Retinal pigment epithelial cell (primary cell): Measurements from ENCODE around the gene MRPS6.

Experiments used
- DNase-seq: peaks from one replicate; pipeline ENCODE4 v3.0.0-alpha.2; 2010; ENCODE audit warnings: low read depth
- H3K4me3 ChIP-seq: 2 replicates; pipeline ENCODE4 v1.5.1; 2011; ENCODE audit warnings: mild to moderate bottlenecking, low read length, control low read depth, moderate library complexity
- CTCF ChIP-seq: conservative IDR thresholded peaks from 2 replicates; pipeline ENCODE4 v1.5.1; 2011; ENCODE audit warnings: low read depth, low read length, control low read depth, inconsistent platforms

Gene MRPS6

GRCh38 chr21:34131586-34131985 is 58.2 kb downstream of the MRPS6 start:
- no peak overlapping the region for H3K4me3 ChIP-seq
- no peak for DNase-seq
- no peak for TF ChIP-seq CTCF

GRCh38 chr21:34132202-34132601 is 58.8 kb downstream of the MRPS6 start:
- no peak overlapping the region for H3K4me3 ChIP-seq
- no peak for DNase-seq
- TF ChIP-seq CTCF, result no peak

- no peak for DNase-seq
- no peak for TF ChIP-seq CTCF
Measured at GRCh38 chr21:34132926-34133325, 59.5 kb downstream of the MRPS6 start.

GRCh38 chr21:34133392-34133791 is 60.0 kb downstream of the MRPS6 start:
- H3K4me3 ChIP-seq, result no peak overlapping the region
- TF ChIP-seq CTCF, result no peak
- DNase-seq, result no peak

More at GRCh38 chr21:34132926-34133325, 59.5 kb downstream of the MRPS6 start:
- H3K4me3 ChIP-seq, result no peak overlapping the region

- H3K4me3 ChIP-seq, result no peak overlapping the region
- peak; percentile 47 for TF ChIP-seq CTCF
- no peak for DNase-seq
Measured at GRCh38 chr21:34133802-34134201, 60.4 kb downstream of the MRPS6 start.

GRCh38 chr21:34135330-34135729 is 62.0 kb downstream of the MRPS6 start:
- no peak overlapping the region for H3K4me3 ChIP-seq
- no peak for DNase-seq
- no peak for TF ChIP-seq CTCF

- no peak for DNase-seq
- H3K4me3 ChIP-seq, result no peak overlapping the region
- no peak for TF ChIP-seq CTCF
Measured at GRCh38 chr21:34141373-34141772, 68.0 kb downstream of the MRPS6 start.
